ENCODE results near the gene GRM8. TPM values are rescaled to one million over a fixed set of nuclear protein-coding genes. Genes with fewer than 3 reads are reported as not detected.

The GRM8 gene
- total RNA-seq, 1 donor from 2014 or later, result 8.1 TPM

GRCh38 chr7:126419047-126419446 lies 833.7 kb downstream of the GRM8 start:
- Mint-ChIP-seq H3K27ac (no peak overlapping the region), H3K4me3 (no peak overlapping the region), H3K36me3 (no peaks in the 10 kb centered on the region), H3K27me3 (no peaks in the 10 kb centered on the region), H3K4me1 (ENCODE audit: unreplicated experiment) (peaks cover 7% of the 10 kb centered on the region), H3K9me3 (no peaks in the 10 kb centered on the region)
- TF ChIP-seq CTCF (conservative IDR thresholded peaks at IDR 0.05), result no peak
- DNase-seq (ENCODE audit: extremely low spot score, unreplicated experiment), result no peak

GRCh38 chr7:126411821-126412383 lies 840.8 kb downstream of the GRM8 start:
- Mint-ChIP-seq H3K4me3 (no peak overlapping the region), H3K36me3 (no peaks in the 10 kb centered on the region), H3K9me3 (no peaks in the 10 kb centered on the region), H3K27ac (no peak overlapping the region), H3K27me3 (no peaks in the 10 kb centered on the region), H3K4me1 (ENCODE audit: unreplicated experiment) (no peaks in the 10 kb centered on the region)
- no peak for TF ChIP-seq CTCF (conservative IDR thresholded peaks at IDR 0.05)
- no peak for DNase-seq (ENCODE audit: extremely low spot score, unreplicated experiment)

GRCh38 chr7:126411032-126411820 lies 841.5 kb downstream of the GRM8 start:
- H3K4me1 Mint-ChIP-seq (ENCODE audit: unreplicated experiment), result no peaks in the 10 kb centered on the region
- no peaks in the 10 kb centered on the region for H3K9me3 Mint-ChIP-seq
- no peak for TF ChIP-seq CTCF (conservative IDR thresholded peaks at IDR 0.05)
- H3K36me3 Mint-ChIP-seq, result no peaks in the 10 kb centered on the region
- no peak for DNase-seq (ENCODE audit: extremely low spot score, unreplicated experiment)
- H3K4me3 Mint-ChIP-seq, result no peak overlapping the region
- no peaks in the 10 kb centered on the region for H3K27me3 Mint-ChIP-seq
- no peak overlapping the region for H3K27ac Mint-ChIP-seq

- DNase-seq (ENCODE audit: extremely low spot score, unreplicated experiment), result no peak
- Mint-ChIP-seq H3K27ac (no peak overlapping the region), H3K36me3 (no peaks in the 10 kb centered on the region), H3K27me3 (no peaks in the 10 kb centered on the region), H3K4me1 (ENCODE audit: unreplicated experiment) (no peaks in the 10 kb centered on the region), H3K9me3 (no peaks in the 10 kb centered on the region), H3K4me3 (no peak overlapping the region)
- no peak for TF ChIP-seq CTCF (conservative IDR thresholded peaks at IDR 0.05)
These were observed 849.7 kb downstream of the GRM8 start for GRCh38 chr7:126403040-126403439.

GRCh38 chr7:126401918-126402317 lies 850.8 kb downstream of the GRM8 start:
- no peaks in the 10 kb centered on the region for H3K9me3 Mint-ChIP-seq
- H3K27ac Mint-ChIP-seq, result no peak overlapping the region
- H3K4me3 Mint-ChIP-seq, result no peak overlapping the region
- no peak for TF ChIP-seq CTCF (conservative IDR thresholded peaks at IDR 0.05)
- no peaks in the 10 kb centered on the region for H3K4me1 Mint-ChIP-seq (ENCODE audit: unreplicated experiment)
- DNase-seq (ENCODE audit: extremely low spot score, unreplicated experiment), result no peak
- H3K27me3 Mint-ChIP-seq, result no peaks in the 10 kb centered on the region
- H3K36me3 Mint-ChIP-seq, result no peaks in the 10 kb centered on the region
